ENCODE results near the gene NXF1. TPM values are rescaled to one million over a fixed set of nuclear protein-coding genes. Genes with fewer than 3 reads are reported as not detected.
A peak's percentile ranks its signal among the peaks of the same experiment; 100 is the strongest.

NXF1 gene
- polyA plus RNA-seq, 1 donor (not counting 4 experiments of a cell fraction or from before 2014, with no cell fraction given), result 25.3 TPM

GRCh38 chr11:62747475-62748160 lies 57.6 kb downstream of the NXF1 start:
- DNase-seq (ENCODE audit: low read depth, low spot score) (no peak), FAIRE-seq (no peak)
- Histone ChIP-seq H3K36me3 (ENCODE audit: control insufficient read depth in 2 of 2, extremely low read depth in 1 of 2, insufficient read depth in 2 of 2, low read length in 2 of 2) (peaks cover 7 to 11% of the 10 kb centered on the region in 2 experiments), H2AFZ (ENCODE audit: control insufficient read depth, low read length) (no peak overlapping the region), H3K9me1 (ENCODE audit: control insufficient read depth, extremely low read depth, insufficient read depth, low read length) (no peaks in the 10 kb centered on the region), H3K79me2 (ENCODE audit: control insufficient read depth, insufficient read depth, low read length) (peaks cover 9% of the 10 kb centered on the region), H3K27ac (ENCODE audit: control insufficient read depth, insufficient read depth, low read length) (no peak overlapping the region), H3K4me2 (ENCODE audit: control insufficient read depth, extremely low read depth, insufficient read depth, low read depth, low read length) (no peak overlapping the region), H3K4me1 (ENCODE audit: control insufficient read depth, extremely low read depth, insufficient read depth, low read length) (no peaks in the 10 kb centered on the region), H3K9ac (ENCODE audit: control insufficient read depth, extremely low read depth, insufficient read depth, low read length) (peak overlapping the region; percentile 25), H3K27me3 (ENCODE audit: control insufficient read depth, extremely low read depth, insufficient read depth, low read length) (no peaks in the 10 kb centered on the region), H4K20me1 (ENCODE audit: control insufficient read depth, extremely low read depth, insufficient read depth, low read length) (no peaks in the 10 kb centered on the region), H3K4me3 (ENCODE audit: control insufficient read depth in 2 of 3, extremely low read depth in 1 of 3, insufficient read depth in 2 of 3, low read depth in 1 of 3, low read length in 3 of 3) (no peak overlapping the region), H3K9me3 (ENCODE audit: control insufficient read depth, low read depth, low read length) (no peaks in the 10 kb centered on the region)
- TF ChIP-seq CTCF (optimal IDR thresholded peaks at IDR 0.05 in 1 of 3, IDR thresholded peaks at IDR 0.05 in 1 of 3, conservative IDR thresholded peaks at IDR 0.05 in 1 of 3; ENCODE audit: extremely low read depth in 1 of 3, insufficient read depth in 2 of 3, low read length in 3 of 3), result no peak
- TF ChIP-seq EZH2 (IDR thresholded peaks at IDR 0.05; ENCODE audit: low read length), result no peak
- dilution Hi-C loops (cut with MboI; ENCODE audit: extremely low pct_ligation_motif_present, low sequenced_read_pairs), result no loop called here

Small RNAs within 50 kb of the gene (small RNA-seq; reads per million reads assigned to genes)
- gene MIR6514 (ENCODE audit: insufficient read length in 3 of 3, low read depth in 3 of 3, low replicate concordance in 1 of 3) (0.07 to 2.3 (median 1.3) reads per million in 3 experiments), gene RF00099 (ENCODE audit: insufficient read length in 3 of 3, low read depth in 3 of 3, low replicate concordance in 1 of 3) (0 reads per million in 3 experiments), gene RNU6-118P (ENCODE audit: insufficient read length in 3 of 3, low read depth in 3 of 3, low replicate concordance in 1 of 3) (0 to 0.25 (median 0) reads per million in 3 experiments), gene SNORD22 (ENCODE audit: insufficient read length in 3 of 3, low read depth in 3 of 3, low replicate concordance in 1 of 3) (0 reads per million in 3 experiments), gene SNORD26 (ENCODE audit: insufficient read length in 3 of 3, low read depth in 3 of 3, low replicate concordance in 1 of 3) (0 reads per million in 3 experiments), gene SNORD27 (ENCODE audit: insufficient read length in 3 of 3, low read depth in 3 of 3, low replicate concordance in 1 of 3) (0 reads per million in 3 experiments), gene SNORD28 (ENCODE audit: insufficient read length in 3 of 3, low read depth in 3 of 3, low replicate concordance in 1 of 3) (0 reads per million in 3 experiments), gene SNORD30 (ENCODE audit: insufficient read length in 3 of 3, low read depth in 3 of 3, low replicate concordance in 1 of 3) (228 to 10,805 (median 7,663) reads per million in 3 experiments)

Other genes starting within 250 kb of the NXF1 start
- 1,553 to 1,943 TPM (median 1,735 TPM) in 3 replicates for gene EEF1G, start 231.5 kb downstream of the NXF1 start, polyA plus RNA-seq
- gene TUT1, start 213.9 kb downstream of the NXF1 start, polyA plus RNA-seq, result 10.1 to 12.3 TPM (median 10.5 TPM) in 3 replicates
- 29.4 to 44.3 TPM (median 39.7 TPM) in 3 replicates for gene MTA2, start 203.6 kb downstream of the NXF1 start, polyA plus RNA-seq
- gene EML3, start 192.7 kb downstream of the NXF1 start, polyA plus RNA-seq, result 13.6 to 15.1 TPM (median 13.6 TPM) in 3 replicates
- 1.0 to 1.9 TPM (median 1.5 TPM) in 3 replicates for gene ROM1, start 192.2 kb downstream of the NXF1 start, polyA plus RNA-seq
- gene B3GAT3, start 183.5 kb downstream of the NXF1 start, polyA plus RNA-seq, result 15.1 to 28.2 TPM (median 17.7 TPM) in 3 replicates
- 153 to 211 TPM (median 176 TPM) in 3 replicates for gene GANAB, start 158.8 kb downstream of the NXF1 start, polyA plus RNA-seq
- 7.7 to 21.1 TPM (median 8.0 TPM) in 3 replicates for gene INTS5, start 152.1 kb downstream of the NXF1 start, polyA plus RNA-seq
- gene C11orf98, start 140.2 kb downstream of the NXF1 start, polyA plus RNA-seq, result 58.9 to 81.5 TPM (median 76.5 TPM) in 3 replicates
- 4.0 to 4.5 TPM (median 4.2 TPM) in 3 replicates for gene CSKMT, start 140.1 kb downstream of the NXF1 start, polyA plus RNA-seq
- 8.3 to 11.7 TPM (median 8.6 TPM) in 3 replicates for gene UQCC3, start 133.8 kb downstream of the NXF1 start, polyA plus RNA-seq
- gene LBHD1, start 133.2 kb downstream of the NXF1 start, polyA plus RNA-seq, result 3.8 to 5.3 TPM (median 4.9 TPM) in 3 replicates
- 45.9 to 72.5 TPM (median 58.5 TPM) in 3 replicates for gene UBXN1, start 126.4 kb downstream of the NXF1 start, polyA plus RNA-seq
- gene LRRN4CL, start 115.9 kb downstream of the NXF1 start, polyA plus RNA-seq, result 0.08 TPM in 3 replicates
- 21.9 to 50.5 TPM (median 38.6 TPM) in 3 replicates for gene BSCL2, start 98.0 kb downstream of the NXF1 start, polyA plus RNA-seq
- gene GNG3, start 97.8 kb downstream of the NXF1 start, polyA plus RNA-seq, result not detected in 3 replicates
- 17.2 to 29.0 TPM (median 20.3 TPM) in 3 replicates for gene HNRNPUL2, start 78.0 kb downstream of the NXF1 start, polyA plus RNA-seq
- gene TTC9C, start 77.0 kb downstream of the NXF1 start, polyA plus RNA-seq, result 14.7 to 26.1 TPM (median 23.8 TPM) in 3 replicates
- gene ZBTB3, start 51.3 kb downstream of the NXF1 start, polyA plus RNA-seq, result 3.4 to 7.2 TPM (median 4.0 TPM) in 3 replicates
- gene POLR2G, start 43.9 kb downstream of the NXF1 start, polyA plus RNA-seq, result 145 to 166 TPM (median 151 TPM) in 3 replicates
- 14.7 to 16.1 TPM (median 14.8 TPM) in 3 replicates for gene TAF6L, start 34.0 kb downstream of the NXF1 start, polyA plus RNA-seq
- 35.4 to 76.4 TPM (median 38.6 TPM) in 3 replicates for gene TMEM179B, start 18.0 kb downstream of the NXF1 start, polyA plus RNA-seq
- gene TMEM223, start 13.4 kb downstream of the NXF1 start, polyA plus RNA-seq, result 11.0 to 15.6 TPM (median 11.8 TPM) in 3 replicates
- gene STX5, start 26.6 kb upstream of the NXF1 start, polyA plus RNA-seq, result 20.4 to 30.4 TPM (median 25.6 TPM) in 3 replicates
- gene TEX54, start 27.4 kb upstream of the NXF1 start, polyA plus RNA-seq, result not detected in 3 replicates
- 44.5 to 48.1 TPM (median 47.7 TPM) in 3 replicates for gene WDR74, start 34.1 kb upstream of the NXF1 start, polyA plus RNA-seq
- gene SLC3A2, start 75.5 kb upstream of the NXF1 start, polyA plus RNA-seq, result 469 to 552 TPM (median 521 TPM) in 3 replicates
- not detected in 3 replicates for gene CHRM1, start 115.9 kb upstream of the NXF1 start, polyA plus RNA-seq
- not detected in 3 replicates for gene SLC22A6, start 179.5 kb upstream of the NXF1 start, polyA plus RNA-seq
- not detected in 3 replicates for gene SLC22A8, start 210.4 kb upstream of the NXF1 start, polyA plus RNA-seq